ENCODE results near the gene TRPV6. TPM values are rescaled to one million over a fixed set of nuclear protein-coding genes. Genes with fewer than 3 reads are reported as not detected.

Gene TRPV6
- total and polyA plus RNA-seq, 2 experiments from 2014 or later = 0.08 to 0.80 TPM

DNA sequence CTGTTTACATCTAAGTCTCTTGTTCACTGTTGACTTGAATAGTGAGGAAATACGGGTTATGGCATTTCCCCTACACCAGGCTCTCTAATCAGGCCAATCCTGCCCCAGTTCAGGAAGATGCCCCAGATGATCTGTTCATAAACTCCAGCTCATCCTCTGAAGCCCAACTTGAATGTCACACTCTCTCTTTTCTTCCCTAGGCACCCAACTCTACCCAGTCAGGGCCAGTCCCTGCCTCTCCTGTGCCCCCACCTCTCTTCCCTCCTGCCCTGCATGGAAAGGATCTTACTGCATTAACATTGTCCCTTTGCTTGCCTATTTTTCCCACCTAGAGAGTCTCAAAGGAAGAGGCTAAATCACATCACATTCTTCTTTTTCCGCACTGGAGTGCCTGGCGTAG is 10.6 kb upstream of the TRPV6 start:
- no peaks in the 10 kb centered on the region for H3K36me3 ChIP-seq (ENCODE audit: insufficient read depth)
- no peaks in the 10 kb centered on the region for H4K20me1 ChIP-seq (replicated peaks; ENCODE audit: insufficient read depth)
- no peak for ATAC-seq
- Mint-ChIP-seq H3K4me3 (no peak overlapping the region), H3K27ac (no peak overlapping the region), H3K4me1 (peaks cover 5% of the 10 kb centered on the region), H3K9me3 (peaks cover under 1% of the 10 kb centered on the region; the same call in 1 of the 3 replicates), H3K36me3 (ENCODE audit: low read depth) (no peaks in the 10 kb centered on the region; the same call in 2 of the 3 replicates), H3K27me3 (ENCODE audit: insufficient read depth, low read depth, poor library complexity) (peaks cover 3% of the 10 kb centered on the region)
- no peaks in the 10 kb centered on the region for H3F3A ChIP-seq (replicated peaks; ENCODE audit: low read depth)
- H3K27ac ChIP-seq (ENCODE audit: low read depth) = no peak overlapping the region
- H3K79me2 ChIP-seq (replicated peaks; ENCODE audit: insufficient read depth) = no peaks in the 10 kb centered on the region
- no peak overlapping the region for H3K4me3 ChIP-seq
- H3K9me2 ChIP-seq (ENCODE audit: insufficient read depth) = no peaks in the 10 kb centered on the region
- no peak overlapping the region for H3K4me2 ChIP-seq
- H3K27me3 ChIP-seq (ENCODE audit: insufficient read depth) = no peaks in the 10 kb centered on the region
- TF ChIP-seq, protein P1, sequence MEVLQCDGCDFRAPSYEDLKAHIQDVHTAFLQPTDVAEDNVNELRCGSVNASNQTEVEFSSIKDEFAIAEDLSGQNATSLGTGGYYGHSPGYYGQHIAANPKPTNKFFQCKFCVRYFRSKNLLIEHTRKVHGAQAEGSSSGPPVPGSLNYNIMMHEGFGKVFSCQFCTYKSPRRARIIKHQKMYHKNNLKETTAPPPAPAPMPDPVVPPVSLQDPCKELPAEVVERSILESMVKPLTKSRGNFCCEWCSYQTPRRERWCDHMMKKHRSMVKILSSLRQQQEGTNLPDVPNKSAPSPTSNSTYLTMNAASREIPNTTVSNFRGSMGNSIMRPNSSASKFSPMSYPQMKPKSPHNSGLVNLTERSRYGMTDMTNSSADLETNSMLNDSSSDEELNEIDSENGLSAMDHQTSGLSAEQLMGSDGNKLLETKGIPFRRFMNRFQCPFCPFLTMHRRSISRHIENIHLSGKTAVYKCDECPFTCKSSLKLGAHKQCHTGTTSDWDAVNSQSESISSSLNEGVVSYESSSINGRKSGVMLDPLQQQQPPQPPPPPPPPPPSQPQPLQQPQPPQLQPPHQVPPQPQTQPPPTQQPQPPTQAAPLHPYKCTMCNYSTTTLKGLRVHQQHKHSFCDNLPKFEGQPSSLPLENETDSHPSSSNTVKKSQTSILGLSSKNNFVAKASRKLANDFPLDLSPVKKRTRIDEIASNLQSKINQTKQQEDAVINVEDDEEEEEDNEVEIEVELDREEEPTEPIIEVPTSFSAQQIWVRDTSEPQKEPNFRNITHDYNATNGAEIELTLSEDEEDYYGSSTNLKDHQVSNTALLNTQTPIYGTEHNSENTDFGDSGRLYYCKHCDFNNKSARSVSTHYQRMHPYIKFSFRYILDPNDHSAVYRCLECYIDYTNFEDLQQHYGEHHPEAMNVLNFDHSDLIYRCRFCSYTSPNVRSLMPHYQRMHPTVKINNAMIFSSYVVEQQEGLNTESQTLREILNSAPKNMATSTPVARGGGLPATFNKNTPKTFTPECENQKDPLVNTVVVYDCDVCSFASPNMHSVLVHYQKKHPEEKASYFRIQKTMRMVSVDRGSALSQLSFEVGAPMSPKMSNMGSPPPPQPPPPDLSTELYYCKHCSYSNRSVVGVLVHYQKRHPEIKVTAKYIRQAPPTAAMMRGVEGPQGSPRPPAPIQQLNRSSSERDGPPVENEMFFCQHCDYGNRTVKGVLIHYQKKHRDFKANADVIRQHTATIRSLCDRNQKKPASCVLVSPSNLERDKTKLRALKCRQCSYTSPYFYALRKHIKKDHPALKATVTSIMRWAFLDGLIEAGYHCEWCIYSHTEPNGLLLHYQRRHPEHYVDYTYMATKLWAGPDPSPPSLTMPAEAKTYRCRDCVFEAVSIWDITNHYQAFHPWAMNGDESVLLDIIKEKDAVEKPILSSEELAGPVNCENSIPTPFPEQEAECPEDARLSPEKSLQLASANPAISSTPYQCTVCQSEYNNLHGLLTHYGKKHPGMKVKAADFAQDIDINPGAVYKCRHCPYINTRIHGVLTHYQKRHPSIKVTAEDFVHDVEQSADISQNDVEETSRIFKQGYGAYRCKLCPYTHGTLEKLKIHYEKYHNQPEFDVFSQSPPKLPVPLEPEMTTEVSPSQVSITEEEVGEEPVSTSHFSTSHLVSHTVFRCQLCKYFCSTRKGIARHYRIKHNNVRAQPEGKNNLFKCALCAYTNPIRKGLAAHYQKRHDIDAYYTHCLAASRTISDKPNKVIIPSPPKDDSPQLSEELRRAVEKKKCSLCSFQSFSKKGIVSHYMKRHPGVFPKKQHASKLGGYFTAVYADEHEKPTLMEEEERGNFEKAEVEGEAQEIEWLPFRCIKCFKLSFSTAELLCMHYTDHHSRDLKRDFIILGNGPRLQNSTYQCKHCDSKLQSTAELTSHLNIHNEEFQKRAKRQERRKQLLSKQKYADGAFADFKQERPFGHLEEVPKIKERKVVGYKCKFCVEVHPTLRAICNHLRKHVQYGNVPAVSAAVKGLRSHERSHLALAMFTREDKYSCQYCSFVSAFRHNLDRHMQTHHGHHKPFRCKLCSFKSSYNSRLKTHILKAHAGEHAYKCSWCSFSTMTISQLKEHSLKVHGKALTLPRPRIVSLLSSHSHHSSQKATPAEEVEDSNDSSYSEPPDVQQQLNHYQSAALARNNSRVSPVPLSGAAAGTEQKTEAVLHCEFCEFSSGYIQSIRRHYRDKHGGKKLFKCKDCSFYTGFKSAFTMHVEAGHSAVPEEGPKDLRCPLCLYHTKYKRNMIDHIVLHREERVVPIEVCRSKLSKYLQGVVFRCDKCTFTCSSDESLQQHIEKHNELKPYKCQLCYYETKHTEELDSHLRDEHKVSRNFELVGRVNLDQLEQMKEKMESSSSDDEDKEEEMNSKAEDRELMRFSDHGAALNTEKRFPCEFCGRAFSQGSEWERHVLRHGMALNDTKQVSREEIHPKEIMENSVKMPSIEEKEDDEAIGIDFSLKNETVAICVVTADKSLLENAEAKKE (CRISPR knock-in tag; IDR thresholded peaks at IDR 0.05) = no peak
- TF ChIP-seq, protein P2, sequence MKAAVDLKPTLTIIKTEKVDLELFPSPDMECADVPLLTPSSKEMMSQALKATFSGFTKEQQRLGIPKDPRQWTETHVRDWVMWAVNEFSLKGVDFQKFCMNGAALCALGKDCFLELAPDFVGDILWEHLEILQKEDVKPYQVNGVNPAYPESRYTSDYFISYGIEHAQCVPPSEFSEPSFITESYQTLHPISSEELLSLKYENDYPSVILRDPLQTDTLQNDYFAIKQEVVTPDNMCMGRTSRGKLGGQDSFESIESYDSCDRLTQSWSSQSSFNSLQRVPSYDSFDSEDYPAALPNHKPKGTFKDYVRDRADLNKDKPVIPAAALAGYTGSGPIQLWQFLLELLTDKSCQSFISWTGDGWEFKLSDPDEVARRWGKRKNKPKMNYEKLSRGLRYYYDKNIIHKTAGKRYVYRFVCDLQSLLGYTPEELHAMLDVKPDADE (IDR thresholded peaks at IDR 0.05) = no peak
- no peak for TF ChIP-seq ZNF114 (CRISPR knock-in tag; IDR thresholded peaks at IDR 0.05)
- no peak for TF ChIP-seq POLR2AphosphoS5 (IDR thresholded peaks at IDR 0.05; ENCODE audit: low read depth)
- no peak for TF ChIP-seq EZH2phosphoT487 (IDR thresholded peaks at IDR 0.05; ENCODE audit: unreplicated experiment)
- no peak for TF ChIP-seq CREB1 (CRISPR knock-in tag; IDR thresholded peaks at IDR 0.05; ENCODE audit: low read depth)
- TF ChIP-seq, protein P3, sequence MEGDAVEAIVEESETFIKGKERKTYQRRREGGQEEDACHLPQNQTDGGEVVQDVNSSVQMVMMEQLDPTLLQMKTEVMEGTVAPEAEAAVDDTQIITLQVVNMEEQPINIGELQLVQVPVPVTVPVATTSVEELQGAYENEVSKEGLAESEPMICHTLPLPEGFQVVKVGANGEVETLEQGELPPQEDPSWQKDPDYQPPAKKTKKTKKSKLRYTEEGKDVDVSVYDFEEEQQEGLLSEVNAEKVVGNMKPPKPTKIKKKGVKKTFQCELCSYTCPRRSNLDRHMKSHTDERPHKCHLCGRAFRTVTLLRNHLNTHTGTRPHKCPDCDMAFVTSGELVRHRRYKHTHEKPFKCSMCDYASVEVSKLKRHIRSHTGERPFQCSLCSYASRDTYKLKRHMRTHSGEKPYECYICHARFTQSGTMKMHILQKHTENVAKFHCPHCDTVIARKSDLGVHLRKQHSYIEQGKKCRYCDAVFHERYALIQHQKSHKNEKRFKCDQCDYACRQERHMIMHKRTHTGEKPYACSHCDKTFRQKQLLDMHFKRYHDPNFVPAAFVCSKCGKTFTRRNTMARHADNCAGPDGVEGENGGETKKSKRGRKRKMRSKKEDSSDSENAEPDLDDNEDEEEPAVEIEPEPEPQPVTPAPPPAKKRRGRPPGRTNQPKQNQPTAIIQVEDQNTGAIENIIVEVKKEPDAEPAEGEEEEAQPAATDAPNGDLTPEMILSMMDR (conservative IDR thresholded peaks at IDR 0.05; ENCODE audit: low read depth in 2 of 2) = no peak
- TF ChIP-seq JUNB (IDR thresholded peaks at IDR 0.05; ENCODE audit: unreplicated experiment) = no peak
- TF ChIP-seq NANOG (IDR thresholded peaks at IDR 0.05; ENCODE audit: borderline replicate concordance) = no peak
- no peak for TF ChIP-seq STAT1 (IDR thresholded peaks at IDR 0.05; ENCODE audit: unreplicated experiment)
- no peak for TF ChIP-seq ZNF331 (CRISPR knock-in tag; IDR thresholded peaks at IDR 0.05; ENCODE audit: low read depth)
- TF ChIP-seq EZH2 (IDR thresholded peaks at IDR 0.05; ENCODE audit: low read depth, unreplicated experiment) = no peak
- TF ChIP-seq REST (IDR thresholded peaks at IDR 0.05; ENCODE audit: unreplicated experiment) = no peak
- no peaks in the 10 kb centered on the region for H3K4me1 ChIP-seq (ENCODE audit: insufficient read depth)
- no peak overlapping the region for H2AFZ ChIP-seq
- no peak for DNase-seq (ENCODE audit: low spot score)

Measured in GM23338 (cell line).